Measurements from ENCODE around the gene GRM6. TPM values are rescaled to one million over a fixed set of nuclear protein-coding genes. Genes with fewer than 3 reads are reported as not detected.

Gene GRM6
- total RNA-seq, 3 donors from 2014 or later: not detected

DNA sequence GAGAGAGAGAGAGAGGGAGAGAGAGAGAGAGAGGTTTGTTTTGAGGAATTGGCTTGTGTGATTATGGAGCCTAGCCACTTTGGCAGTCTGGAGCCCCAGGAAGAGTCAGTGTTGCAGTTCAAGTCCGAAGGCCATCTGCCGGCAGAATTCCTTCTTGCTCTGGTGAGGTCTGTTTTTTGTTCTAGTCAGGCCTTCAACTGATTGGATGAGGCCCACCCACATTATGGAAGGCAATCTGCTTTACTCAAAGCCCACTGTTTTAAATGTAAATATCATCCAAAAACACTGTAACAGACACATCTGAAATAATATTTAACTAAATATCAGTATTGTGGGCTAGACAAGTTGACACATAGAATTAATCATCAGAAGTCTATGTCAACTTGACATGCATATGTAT is 11.4 kb upstream of the GRM6 start:
- Histone ChIP-seq H3K4me3 (no peak overlapping the region), H3K27ac (no peak overlapping the region), H3K36me3 (no peaks in the 10 kb centered on the region), H3K27me3 (no peaks in the 10 kb centered on the region), H3K4me1 (no peaks in the 10 kb centered on the region), H3K9me3 (peaks cover 6 to 41% of the 10 kb centered on the region in 2 donors)
- no peak for DNase-seq (ENCODE audit: low spot score in 2 of 2)
- intact Hi-C loops (cut with DNase I; ENCODE audit: low total_unique reads): loop anchor here (5.0 kb wide), 1 partner anchor 456 kb away; no protein-coding TSS in a partner anchor
- no peak for TF ChIP-seq CTCF (IDR thresholded peaks at IDR 0.05)
- TF ChIP-seq POLR2AphosphoS5 (IDR thresholded peaks at IDR 0.05): no peak

DNA sequence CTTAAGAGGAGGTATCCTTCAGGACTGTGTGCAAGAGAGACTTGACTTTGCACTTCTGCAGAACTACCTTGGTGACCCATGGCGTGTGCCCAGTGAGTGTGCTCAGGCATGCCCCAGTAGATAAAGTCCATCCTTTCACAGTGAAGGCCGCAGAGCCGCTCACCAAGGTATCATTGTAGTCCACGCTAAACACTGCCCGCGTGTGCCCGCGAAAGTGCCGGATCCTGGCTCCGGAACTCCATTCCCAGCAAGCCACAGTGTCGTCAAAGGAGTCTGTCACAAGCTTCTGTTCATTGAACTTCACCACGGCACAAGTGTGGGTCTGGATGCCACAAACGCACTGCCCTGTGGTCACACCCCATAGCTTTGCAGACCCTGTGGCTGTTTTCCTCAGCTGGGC is 3.3 kb upstream of the GRM6 start:
- Histone ChIP-seq H3K9me3 (peaks cover 8 to 16% of the 10 kb centered on the region in 2 donors), H3K36me3 (no peaks in the 10 kb centered on the region), H3K27me3 (peaks cover 0 to 35% of the 10 kb centered on the region in 2 donors), H3K4me1 (no peaks in the 10 kb centered on the region), H3K27ac (no peak overlapping the region), H3K4me3 (no peak overlapping the region)
- TF ChIP-seq CTCF (IDR thresholded peaks at IDR 0.05) (no peak), POLR2A (IDR thresholded peaks at IDR 0.05) (no peak), POLR2AphosphoS5 (IDR thresholded peaks at IDR 0.05) (no peak)
- DNase-seq (ENCODE audit: low spot score in 2 of 2): no peak
- intact Hi-C loops (cut with DNase I; ENCODE audit: low total_unique reads): no loop called here

- intact Hi-C loops (cut with DNase I; ENCODE audit: low total_unique reads): no loop called here
- Histone ChIP-seq H3K4me1 (no peaks in the 10 kb centered on the region), H3K27me3 (peaks cover 0 to 42% of the 10 kb centered on the region in 2 donors), H3K4me3 (no peak overlapping the region), H3K9me3 (peaks cover 12 to 14% of the 10 kb centered on the region in 2 donors), H3K36me3 (no peaks in the 10 kb centered on the region), H3K27ac (no peak overlapping the region)
- DNase-seq (ENCODE audit: low spot score in 2 of 2): no peak
- no peak for TF ChIP-seq CTCF (IDR thresholded peaks at IDR 0.05)
- no peak for TF ChIP-seq POLR2AphosphoS5 (IDR thresholded peaks at IDR 0.05)
- no peak for TF ChIP-seq POLR2A (IDR thresholded peaks at IDR 0.05)
These were observed 2.1 kb upstream of the GRM6 start for GRCh38 chr5:178997191-178997590.

DNA sequence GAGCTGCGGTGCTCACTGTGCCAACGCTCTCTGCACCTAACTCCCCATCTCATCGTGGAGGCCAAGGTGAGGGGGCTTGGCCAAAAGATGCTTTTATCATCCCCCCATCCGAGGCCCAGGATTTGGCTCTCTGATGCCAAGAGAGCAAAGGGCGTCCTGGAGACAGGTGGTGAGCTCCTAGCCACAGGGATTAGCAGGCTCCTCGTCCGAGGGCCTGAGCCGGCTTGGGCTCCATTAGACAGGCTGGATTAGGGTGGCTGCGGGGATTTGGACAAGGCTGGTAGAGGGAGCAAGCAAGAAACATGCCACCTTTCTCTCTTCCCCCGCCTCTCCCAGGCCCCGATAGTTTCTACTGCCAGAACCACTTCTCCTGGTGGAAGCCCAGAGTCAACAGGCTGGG is 1.0 kb upstream of the GRM6 start:
- DNase-seq (ENCODE audit: low spot score in 2 of 2): no peak
- Histone ChIP-seq H3K27me3 (peaks cover 0 to 42% of the 10 kb centered on the region in 2 donors), H3K9me3 (peaks cover 15 to 18% of the 10 kb centered on the region in 2 donors), H3K36me3 (no peaks in the 10 kb centered on the region), H3K4me1 (no peaks in the 10 kb centered on the region), H3K27ac (no peak overlapping the region), H3K4me3 (no peak overlapping the region)
- TF ChIP-seq POLR2A (IDR thresholded peaks at IDR 0.05) (no peak), POLR2AphosphoS5 (IDR thresholded peaks at IDR 0.05) (no peak), CTCF (IDR thresholded peaks at IDR 0.05) (no peak)
- intact Hi-C loops (cut with DNase I; ENCODE audit: low total_unique reads): no loop called here

DNA sequence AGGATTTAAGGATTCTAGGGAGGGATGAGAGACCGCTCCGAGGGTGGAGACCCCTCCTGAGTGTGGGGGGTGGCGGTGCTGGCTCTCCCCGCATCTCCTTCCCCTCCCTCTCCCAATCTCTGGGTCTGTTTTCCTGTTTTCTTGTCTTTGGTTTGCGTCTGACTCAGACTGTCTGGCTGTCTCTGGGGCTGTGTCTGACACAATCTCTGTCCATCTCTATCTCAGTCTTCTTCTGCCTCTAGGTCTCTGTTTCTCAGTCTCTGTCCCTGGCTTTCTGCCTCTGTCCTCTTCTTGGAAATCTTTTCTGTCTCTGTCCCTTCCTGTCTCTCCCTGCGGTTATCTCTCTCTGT is 196 bp upstream of the GRM6 start:
- Histone ChIP-seq H3K9me3 (peaks cover 20 to 26% of the 10 kb centered on the region in 2 donors), H3K4me1 (no peaks in the 10 kb centered on the region), H3K36me3 (no peaks in the 10 kb centered on the region), H3K4me3 (no peak overlapping the region), H3K27me3 (peaks cover 0 to 42% of the 10 kb centered on the region in 2 donors), H3K27ac (no peak overlapping the region)
- TF ChIP-seq CTCF (IDR thresholded peaks at IDR 0.05) (no peak), POLR2AphosphoS5 (IDR thresholded peaks at IDR 0.05) (no peak), POLR2A (IDR thresholded peaks at IDR 0.05) (no peak)
- DNase-seq (ENCODE audit: low spot score in 2 of 2): no peak
- intact Hi-C loops (cut with DNase I; ENCODE audit: low total_unique reads): loop anchor here (2.0 kb wide), 2 partner anchors 23 to 57 kb away; no protein-coding TSS in a partner anchor
